ENCODE measurements around the gene S100A1.
"Not testable (repeated sequence)": the region's sequence is repeated elsewhere in the genome, so short reads cannot be mapped to it uniquely, and the experiment has no call there.

Gene S100A1

DNA sequence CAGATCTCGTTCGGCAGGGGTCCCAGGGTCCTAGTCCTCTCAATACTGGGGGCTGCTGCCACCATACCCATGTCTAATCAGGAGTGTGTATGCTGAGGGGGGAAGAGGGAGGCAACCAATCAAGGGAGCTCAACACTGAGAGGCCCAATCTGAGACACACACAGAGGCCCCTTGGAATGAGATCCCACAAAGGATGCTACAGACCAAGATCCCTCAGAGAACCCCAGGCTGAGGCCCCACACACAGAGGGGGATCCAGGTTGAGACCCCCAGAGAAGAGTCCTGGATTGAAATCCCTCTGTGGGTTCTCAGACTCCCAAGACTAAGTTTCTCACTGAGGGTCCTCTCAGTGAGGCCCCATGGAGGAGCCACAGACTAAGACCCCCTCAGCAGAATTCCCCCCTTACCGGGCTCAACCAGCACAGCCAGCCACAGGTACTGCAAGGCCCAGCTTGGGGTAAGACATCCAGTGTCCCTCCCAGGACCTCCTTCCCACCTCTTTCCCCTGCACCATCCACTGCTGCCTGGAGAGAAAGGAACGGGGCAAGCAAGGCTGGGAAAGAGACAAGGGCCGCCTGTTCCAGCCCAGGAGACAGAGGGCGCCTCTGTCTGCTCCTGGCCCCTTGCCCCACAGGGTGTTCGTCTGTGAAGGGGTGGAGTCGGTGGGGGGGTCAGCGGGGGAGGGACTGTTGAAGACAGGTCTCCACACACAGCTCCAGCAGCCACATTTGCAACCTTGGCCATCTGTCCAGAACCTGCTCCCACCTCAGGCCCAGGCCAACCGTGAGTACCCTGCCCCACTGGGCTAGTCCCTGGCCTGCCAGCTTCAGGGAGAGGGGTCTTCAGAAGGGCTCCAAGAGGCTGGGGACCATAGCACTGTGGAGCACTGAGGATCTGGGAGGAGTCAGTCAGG, at the start of gene S100A1:
TSS of gene S100A1 (plus strand) at position 720 of the 912 bp plus-strand sequence. CDS start 2,088 bp downstream, outside the sequence.
- no peak for DNase-seq (ENCODE audit: low read depth, low spot score)
- ChIA-PET POLR2A (interaction anchor here (0.6 to 2.7 kb wide), 33 partner anchors 9 to 362 kb away, joined by 3 to 127 read pairs (median 5); partner anchors contain the start of genes CREB3L4, DENND4B, ILF2 and INTS3), CTCF (interaction anchor here (0.7 to 14.0 kb wide), 23 partner anchors 10 to 325 kb away, joined by 3 to 178 read pairs (median 4); partner anchors contain the start of genes S100A14, S100A16 and S100A6)
- H3K4me3 ChIP-seq (ENCODE audit: low read depth, low read length), result peak within 1 kb of the TSS; percentile 84
- TF ChIP-seq, protein P1, sequence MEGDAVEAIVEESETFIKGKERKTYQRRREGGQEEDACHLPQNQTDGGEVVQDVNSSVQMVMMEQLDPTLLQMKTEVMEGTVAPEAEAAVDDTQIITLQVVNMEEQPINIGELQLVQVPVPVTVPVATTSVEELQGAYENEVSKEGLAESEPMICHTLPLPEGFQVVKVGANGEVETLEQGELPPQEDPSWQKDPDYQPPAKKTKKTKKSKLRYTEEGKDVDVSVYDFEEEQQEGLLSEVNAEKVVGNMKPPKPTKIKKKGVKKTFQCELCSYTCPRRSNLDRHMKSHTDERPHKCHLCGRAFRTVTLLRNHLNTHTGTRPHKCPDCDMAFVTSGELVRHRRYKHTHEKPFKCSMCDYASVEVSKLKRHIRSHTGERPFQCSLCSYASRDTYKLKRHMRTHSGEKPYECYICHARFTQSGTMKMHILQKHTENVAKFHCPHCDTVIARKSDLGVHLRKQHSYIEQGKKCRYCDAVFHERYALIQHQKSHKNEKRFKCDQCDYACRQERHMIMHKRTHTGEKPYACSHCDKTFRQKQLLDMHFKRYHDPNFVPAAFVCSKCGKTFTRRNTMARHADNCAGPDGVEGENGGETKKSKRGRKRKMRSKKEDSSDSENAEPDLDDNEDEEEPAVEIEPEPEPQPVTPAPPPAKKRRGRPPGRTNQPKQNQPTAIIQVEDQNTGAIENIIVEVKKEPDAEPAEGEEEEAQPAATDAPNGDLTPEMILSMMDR (IDR thresholded peaks at IDR 0.05; ENCODE audit: insufficient read depth, low read length, missing control alignments), result no peak

GRCh38 chr1:153578490-153578889, 49.7 kb upstream of the S100A1 start:
- ChIA-PET CTCF (interaction anchor here (1.0 to 4.2 kb wide), 8 partner anchors 10 to 89 kb away, joined by 3 to 26 read pairs (median 4); no protein-coding TSS in a partner anchor), POLR2A (interaction anchor here (1.7 kb wide), 1 partner anchor 49 kb away, joined by 8 read pairs; the partner anchor contains the start of genes S100A1 and S100A13)
- TF ChIP-seq, protein P1 (IDR thresholded peaks at IDR 0.05; ENCODE audit: insufficient read depth, low read length, missing control alignments), result no peak
- no peak for DNase-seq (ENCODE audit: low read depth, low spot score)
- no peak overlapping the region for H3K4me3 ChIP-seq (ENCODE audit: low read depth, low read length)

GRCh38 chr1:153578936-153579335, 49.3 kb upstream of the S100A1 start:
- DNase-seq (ENCODE audit: low read depth, low spot score), result no peak
- TF ChIP-seq, protein P1 (IDR thresholded peaks at IDR 0.05; ENCODE audit: insufficient read depth, low read length, missing control alignments), result no peak
- CTCF ChIA-PET, result interaction anchor here (0.8 to 4.2 kb wide), 4 partner anchors 10 to 68 kb away, joined by 3 to 26 read pairs (median 12); no protein-coding TSS in a partner anchor
- POLR2A ChIA-PET, result no interaction called here
- H3K4me3 ChIP-seq (ENCODE audit: low read depth, low read length), result no peak overlapping the region

GRCh38 chr1:153582836-153583235, 45.4 kb upstream of the S100A1 start:
- H3K4me3 ChIP-seq (ENCODE audit: low read depth, low read length); DNase-seq (ENCODE audit: low read depth, low spot score); POLR2A ChIA-PET; CTCF ChIA-PET: not testable (repeated sequence)

DNA sequence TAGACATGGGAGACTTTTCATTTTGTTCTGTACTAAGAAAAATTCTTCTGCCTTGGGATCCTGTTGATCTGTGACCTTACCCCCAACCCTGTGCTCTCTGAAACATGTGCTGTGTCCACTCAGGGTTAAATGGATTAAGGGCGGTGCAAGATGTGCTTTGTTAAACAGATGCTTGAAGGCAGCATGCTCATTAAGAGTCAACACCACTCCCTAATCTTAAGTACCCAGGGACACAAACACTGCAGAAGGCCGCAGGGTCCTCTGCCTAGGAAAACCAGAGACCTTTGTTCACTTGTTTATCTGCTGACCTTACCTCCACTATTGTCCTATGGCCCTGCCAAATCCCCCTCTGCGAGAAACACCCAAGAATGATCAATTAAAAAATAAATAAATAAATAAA, 44.7 kb upstream of the S100A1 start:
- not testable (repeated sequence) for DNase-seq (ENCODE audit: low read depth, low spot score); H3K4me3 ChIP-seq (ENCODE audit: low read depth, low read length)
- CTCF ChIA-PET, result interaction anchor here (1.0 to 2.9 kb wide), 2 partner anchors 15 to 50 kb away, joined by 3 to 10 read pairs; no protein-coding TSS in a partner anchor
- POLR2A ChIA-PET, result interaction anchor here (1.1 kb wide), 1 partner anchor 49 kb away, joined by 3 read pairs; no protein-coding TSS in a partner anchor

- TF ChIP-seq, protein P1 (IDR thresholded peaks at IDR 0.05; ENCODE audit: insufficient read depth, low read length, missing control alignments), result no peak
- H3K4me3 ChIP-seq (ENCODE audit: low read depth, low read length), result no peak overlapping the region
- DNase-seq (ENCODE audit: low read depth, low spot score), result no peak
- CTCF ChIA-PET, result interaction anchor here (0.7 to 2.9 kb wide), 4 partner anchors 11 to 51 kb away, joined by 3 to 10 read pairs (median 3); no protein-coding TSS in a partner anchor
- POLR2A ChIA-PET, result interaction anchor here (1.1 kb wide), 1 partner anchor 50 kb away, joined by 3 read pairs; no protein-coding TSS in a partner anchor
Measured at GRCh38 chr1:153583976-153584375, 44.3 kb upstream of the S100A1 start.

GRCh38 chr1:153585006-153585405, 43.2 kb upstream of the S100A1 start:
- no peak overlapping the region for H3K4me3 ChIP-seq (ENCODE audit: low read depth, low read length)
- ChIA-PET POLR2A (no interaction called here), CTCF (interaction anchor here (0.9 to 2.9 kb wide), 5 partner anchors 13 to 74 kb away, joined by 3 to 14 read pairs (median 4); partner anchors contain the start of gene S100A13)
- DNase-seq (ENCODE audit: low read depth, low spot score), result no peak
- TF ChIP-seq, protein P1 (IDR thresholded peaks at IDR 0.05; ENCODE audit: insufficient read depth, low read length, missing control alignments), result no peak

All from AG04449 (cell line).